Right lobe of liver (tissue), 6 donors: Measurements from ENCODE around the gene RPL39. TPM values are rescaled to one million over a fixed set of nuclear protein-coding genes. Genes with fewer than 3 reads are reported as not detected.

ENCODE experiments used
- ATAC-seq, 4 donors: fragments of 200-7000 bp; cut with Tn5 transposase; one replicate each; pipeline ENCODE4 v1.9.1; 2020; ENCODE audit warnings: mild to moderate bottlenecking in 4 of 4, moderate library complexity in 4 of 4
- DNase-seq, 3 donors: peaks; one replicate each; pipeline ENCODE4 v3.0.0-alpha.2; 2020
- H3K27ac ChIP-seq, 3 donors: fragments of 200-600 bp; one replicate each; pipeline ENCODE4 v1.8.0; 2022
- H3K27me3 ChIP-seq, 2 donors: fragments of 200-600 bp; one replicate each; pipeline ENCODE4 v1.8.0; 2022
- H3K36me3 ChIP-seq, 4 donors: fragments of 200-600 bp; sonication (generic) in 1 of 4; one replicate each; pipeline versions ENCODE4 v1.5.1 to v1.8.0; 2017 to 2022; ENCODE audit warnings: control low read depth in 1 of 4
- H3K4me1 ChIP-seq, 4 donors: fragments of 200-600 bp; sonication (generic) in 1 of 4; one replicate each; pipeline versions ENCODE4 v1.5.1 to v1.8.0; 2017 to 2022; ENCODE audit warnings: control low read depth in 1 of 4
- H3K4me3 ChIP-seq, 3 donors: fragments of 200-600 bp; one replicate each; pipeline ENCODE4 v1.8.0; 2022
- H3K9me3 ChIP-seq, 4 donors: fragments of 200-600 bp; sonication (generic) in 1 of 4; one replicate each; pipeline versions ENCODE4 v1.5.1 to v1.8.0; 2017 to 2022; ENCODE audit warnings: control low read depth in 1 of 4
- CTCF ChIP-seq, 4 donors: fragments of 200-600 bp in 3 of 4; fragments of 450-650 bp in 1 of 4; IDR thresholded peaks; one replicate each; pipeline versions ENCODE4 v1.5.1 to v1.8.0; 2016 to 2022; ENCODE audit warnings: antibody characterized with exemption in 4 of 4, mild to moderate bottlenecking in 2 of 4
- POLR2A ChIP-seq: fragments of 450-650 bp; IDR thresholded peaks from one replicate; pipeline ENCODE4 v1.6.1; 2017; ENCODE audit warnings: antibody characterized with exemption, mild to moderate bottlenecking
- WGBS: methylation state at CpG from one replicate; pipeline ENCODE4 v1.1.6; 2018; ENCODE audit warnings: low coverage, low lambda C conversion rate; ENCODE audit not compliant: insufficient coverage; ENCODE audit errors: missing lambda C conversion rate; 5-methylcytosine and 5-hydroxymethylcytosine counted together
- intact Hi-C, 2 donors: fragments of 100-400 bp; cut with DNase I; formaldehyde crosslinking; loops; one replicate each; pipeline versions ENCODE4 v1.11.2 to v1.14.1; 2022
- small RNA-seq, 2 experiments: library from RNA; depleted of rRNA; stranded (forward); fragments of <200 nt; gene quantifications; one replicate each; pipeline ENCODE3, GENCODE V24; 2016
- total RNA-seq, 6 experiments: library from RNA; depleted of rRNA in 2 of 6; stranded (reverse); fragments of >200 nt in 2 of 6; fragmentation: NEBNext Ultra II Directional in 3 of 6; extraction: Animal tissue kit (Norgen Biotek cat#: 25700) in 3 of 6; gene quantifications; one replicate each; pipeline versions ENCODE4 v1.1.0 to v1.2.4, GENCODE V29; 2016 to 2023
- donor health status: DM: no; HTN: yes; CAD: no.
- donor health status: DM: no; HTN: no; CAD: no.
- donor health status: DM: no; HTN: no; CAD: no.
- donor health status: DM: no; HTN: yes; CAD: no.
- donor health status: DM: no; HTN: yes; CAD: no.

The RPL39 gene
- total RNA-seq, 6 experiments from 2014 or later: 587 to 2,308 (median 667) TPM

GRCh38 chrX:119738742-119739141 lies 52.7 kb downstream of the RPL39 start:
- 61% methylated on average over 4 of the region's 5 CpGs for WGBS
- Histone ChIP-seq H3K4me1 (peaks cover 0 to 5% (median 0%) of the 10 kb centered on the region in 4 donors), H3K4me3 (no peak overlapping the region), H3K27me3 (no peaks in the 10 kb centered on the region), H3K9me3 (no peaks in the 10 kb centered on the region), H3K27ac (no peak overlapping the region), H3K36me3 (no peaks in the 10 kb centered on the region)
- TF ChIP-seq CTCF (IDR thresholded peaks at IDR 0.05) (no peak), POLR2A (no peak)
- DNase-seq (no peak), ATAC-seq (no peak)
- intact Hi-C loops: no loop called here

Small RNAs within 50 kb of the gene (small RNA-seq; reads per million reads assigned to genes)
- gene SNORA69: 0 reads per million in 2 experiments

Other genes with a start within 250 kb of the RPL39 start
- gene STEEP1, start 226.2 kb downstream of the RPL39 start, total RNA-seq: 10 to 100 TPM in 2 of 6 experiments, 1 to 10 TPM in 4; 4.5 to 13.9 (median 7.1) TPM
- 10 to 100 TPM; 11.9 to 20.4 (median 16.2) TPM for gene UBE2A, start 217.1 kb downstream of the RPL39 start, total RNA-seq
- 1 to 10 TPM; 3.0 to 4.4 (median 4.0) TPM for gene NKRF, start 185.2 kb downstream of the RPL39 start, total RNA-seq
- gene SEPTIN6, start 98.5 kb downstream of the RPL39 start, total RNA-seq: 10 to 100 TPM; 12.7 to 25.6 (median 19.6) TPM
- gene SOWAHD, start 33.0 kb downstream of the RPL39 start, total RNA-seq: 1 to 10 TPM in 1 of 6 experiments, under 1 TPM in 4, not detected in 1; 0.19 to 1.2 (median 0.29) TPM
- gene UPF3B, start 61.3 kb upstream of the RPL39 start, total RNA-seq: 1 to 10 TPM; 1.9 to 3.5 (median 2.5) TPM
- gene RNF113A, start 80.1 kb upstream of the RPL39 start, total RNA-seq: 10 to 100 TPM in 2 of 6 experiments, 1 to 10 TPM in 4; 6.1 to 12.6 (median 7.5) TPM
- gene NDUFA1, start 80.2 kb upstream of the RPL39 start, total RNA-seq: 10 to 100 TPM; 45.9 to 74.1 (median 65.1) TPM
- not detected for gene AKAP14, start 104.3 kb upstream of the RPL39 start, total RNA-seq
- gene NKAP, start 152.1 kb upstream of the RPL39 start, total RNA-seq: 1 to 10 TPM; 3.3 to 4.4 (median 3.6) TPM